Liver (tissue), 3 donors: ENCODE measurements around the gene TNFRSF13B.
A peak's percentile ranks its signal among the peaks of the same experiment; 100 is the strongest.

Experiments
- CTCF ChIP-seq: fragments of 150-350 bp; IDR thresholded peaks from 2 replicates; pipeline ENCODE4 v1.5.1; 2017; ENCODE audit warnings: improper control_type of control experiment, low read depth, low read length; ENCODE audit not compliant: missing input control
- EGR1 ChIP-seq, 2 donors: IDR thresholded peaks; 2 replicates each; pipeline ENCODE4 v1.6.1; 2016 to 2018; ENCODE audit warnings: antibody characterized with exemption in 2 of 2, low read depth in 2 of 2
- FOXA1 ChIP-seq: IDR thresholded peaks from 2 replicates; pipeline ENCODE4 v1.6.1; 2016; ENCODE audit warnings: antibody characterized with exemption
- FOXA2 ChIP-seq: IDR thresholded peaks from 2 replicates; pipeline ENCODE4 v1.6.1; 2016; ENCODE audit warnings: antibody characterized with exemption
- GABPA ChIP-seq, 2 donors: IDR thresholded peaks in 1 of 2; conservative IDR thresholded peaks in 1 of 2; 2 replicates each; pipeline ENCODE4 v1.6.1; 2016; ENCODE audit warnings: antibody characterized with exemption in 2 of 2, mild to moderate bottlenecking in 1 of 2, moderate library complexity in 1 of 2
- HNF4A ChIP-seq, 2 donors: conservative IDR thresholded peaks; 2 replicates each; pipeline ENCODE4 v1.6.1; 2016; ENCODE audit warnings: antibody characterized with exemption in 2 of 2, mild to moderate bottlenecking in 2 of 2
- MAX ChIP-seq: IDR thresholded peaks from 2 replicates; pipeline ENCODE4 v1.6.1; 2016; ENCODE audit warnings: antibody characterized with exemption
- REST ChIP-seq: IDR thresholded peaks from 2 replicates; pipeline ENCODE4 v1.6.1; 2016; ENCODE audit warnings: antibody characterized with exemption, mild to moderate bottlenecking
- SP1 ChIP-seq: IDR thresholded peaks from 2 replicates; pipeline ENCODE4 v1.6.1; 2018; ENCODE audit warnings: antibody characterized with exemption, mild to moderate bottlenecking
- TAF1 ChIP-seq: conservative IDR thresholded peaks from 2 replicates; pipeline ENCODE4 v1.6.1; 2016; ENCODE audit warnings: antibody characterized with exemption, mild to moderate bottlenecking
- YY1 ChIP-seq: IDR thresholded peaks from 2 replicates; pipeline ENCODE4 v1.6.1; 2016; ENCODE audit warnings: antibody characterized with exemption, mild to moderate bottlenecking
- ZBTB33 ChIP-seq: IDR thresholded peaks from 2 replicates; pipeline ENCODE4 v1.6.1; 2016; ENCODE audit warnings: antibody characterized with exemption
- donor health status: healthy.
- donor health status: healthy.

GRCh38 chr17:16991349-16992009 is 19.6 kb upstream of the TNFRSF13B start:
- peak; percentile 74 for TF ChIP-seq CTCF
- peak in 1 of 2 donors; percentile 27 for TF ChIP-seq HNF4A (conservative IDR thresholded peaks at IDR 0.05)
- TF ChIP-seq MAX, result no peak
- no peak for TF ChIP-seq REST
- TF ChIP-seq GABPA (IDR thresholded peaks at IDR 0.05 in 1 of 2, conservative IDR thresholded peaks at IDR 0.05 in 1 of 2), result no peak
- TF ChIP-seq ZBTB33, result no peak
- TF ChIP-seq EGR1 (IDR thresholded peaks at IDR 0.05; ENCODE audit: low read depth in 2 of 2), result no peak
- TF ChIP-seq FOXA2, result no peak
- TF ChIP-seq SP1, result no peak
- TF ChIP-seq YY1, result no peak
- TF ChIP-seq TAF1, result no peak
- TF ChIP-seq FOXA1, result no peak
